ENCODE results near the gene RAB6A.
"Not testable (repeated sequence)": the region's sequence is repeated elsewhere in the genome, so short reads cannot be mapped to it uniquely, and the experiment has no call there.

The RAB6A gene

GRCh38 chr11:73716153-73717056 is 44.5 kb downstream of the RAB6A start:
- no peaks in the 10 kb centered on the region for H3K27me3 Mint-ChIP-seq
- peaks cover 8% of the 10 kb centered on the region for H3K36me3 Mint-ChIP-seq
- H3K4me1 Mint-ChIP-seq (ENCODE audit: low read depth), result peaks cover 5% of the 10 kb centered on the region
- H3K4me3 Mint-ChIP-seq, result no peak overlapping the region
- no peak overlapping the region for H3K27ac Mint-ChIP-seq
- H3K9me3 Mint-ChIP-seq (ENCODE audit: low read depth), result no peaks in the 10 kb centered on the region

GRCh38 chr11:73715541-73715940 is 45.3 kb downstream of the RAB6A start:
- no peaks in the 10 kb centered on the region for H3K9me3 Mint-ChIP-seq (ENCODE audit: low read depth)
- peaks cover 5% of the 10 kb centered on the region for H3K36me3 Mint-ChIP-seq
- H3K4me1 Mint-ChIP-seq (ENCODE audit: low read depth), result peaks cover 5% of the 10 kb centered on the region
- no peaks in the 10 kb centered on the region for H3K27me3 Mint-ChIP-seq
- H3K4me3 Mint-ChIP-seq, result no peak overlapping the region
- no peak overlapping the region for H3K27ac Mint-ChIP-seq

GRCh38 chr11:73710964-73711363 is 49.9 kb downstream of the RAB6A start:
- H3K4me1 Mint-ChIP-seq (ENCODE audit: low read depth), result peaks cover under 1% of the 10 kb centered on the region
- H3K4me3 Mint-ChIP-seq, result no peak overlapping the region
- no peaks in the 10 kb centered on the region for H3K27me3 Mint-ChIP-seq
- H3K36me3 Mint-ChIP-seq, result peaks cover 3% of the 10 kb centered on the region
- no peaks in the 10 kb centered on the region for H3K9me3 Mint-ChIP-seq (ENCODE audit: low read depth)
- no peak overlapping the region for H3K27ac Mint-ChIP-seq

GRCh38 chr11:73705053-73705452 is 55.8 kb downstream of the RAB6A start:
- Mint-ChIP-seq H3K36me3 (peaks cover 6% of the 10 kb centered on the region), H3K9me3 (ENCODE audit: low read depth) (no peaks in the 10 kb centered on the region), H3K27ac (no peak overlapping the region), H3K4me1 (ENCODE audit: low read depth) (no peaks in the 10 kb centered on the region), H3K4me3 (no peak overlapping the region), H3K27me3 (no peaks in the 10 kb centered on the region)

- no peaks in the 10 kb centered on the region for H3K27me3 Mint-ChIP-seq
- H3K4me1 Mint-ChIP-seq (ENCODE audit: low read depth), result no peaks in the 10 kb centered on the region
- H3K27ac Mint-ChIP-seq, result no peak overlapping the region
- no peaks in the 10 kb centered on the region for H3K36me3 Mint-ChIP-seq
- no peaks in the 10 kb centered on the region for H3K9me3 Mint-ChIP-seq (ENCODE audit: low read depth)
- no peak overlapping the region for H3K4me3 Mint-ChIP-seq
Observed at GRCh38 chr11:73693899-73694525, 66.9 kb downstream of the RAB6A start.

GRCh38 chr11:73680687-73681086 is 80.2 kb downstream of the RAB6A start:
- H3K36me3 Mint-ChIP-seq, result peaks cover 9% of the 10 kb centered on the region
- no peak overlapping the region for H3K27ac Mint-ChIP-seq
- H3K4me1 Mint-ChIP-seq (ENCODE audit: low read depth), result no peaks in the 10 kb centered on the region
- no peak overlapping the region for H3K4me3 Mint-ChIP-seq
- no peaks in the 10 kb centered on the region for H3K27me3 Mint-ChIP-seq
- no peaks in the 10 kb centered on the region for H3K9me3 Mint-ChIP-seq (ENCODE audit: low read depth)

GRCh38 chr11:73676552-73676951 is 84.3 kb downstream of the RAB6A start:
- H3K9me3 Mint-ChIP-seq (ENCODE audit: low read depth); H3K4me3 Mint-ChIP-seq; H3K27ac Mint-ChIP-seq; H3K4me1 Mint-ChIP-seq (ENCODE audit: low read depth); H3K27me3 Mint-ChIP-seq: not testable (repeated sequence)
- peaks cover 10% of the 10 kb centered on the region for H3K36me3 Mint-ChIP-seq

GRCh38 chr11:73671701-73672100 is 89.2 kb downstream of the RAB6A start:
- no peaks in the 10 kb centered on the region for H3K27me3 Mint-ChIP-seq
- H3K9me3 Mint-ChIP-seq (ENCODE audit: low read depth), result no peaks in the 10 kb centered on the region
- H3K4me1 Mint-ChIP-seq (ENCODE audit: low read depth), result no peaks in the 10 kb centered on the region

GRCh38 chr11:73670808-73671207 is 90.1 kb downstream of the RAB6A start:
- H3K4me1 Mint-ChIP-seq (ENCODE audit: low read depth), result no peaks in the 10 kb centered on the region
- H3K9me3 Mint-ChIP-seq (ENCODE audit: low read depth), result no peaks in the 10 kb centered on the region
- H3K27me3 Mint-ChIP-seq, result no peaks in the 10 kb centered on the region
- H3K36me3 Mint-ChIP-seq, result peaks cover 4% of the 10 kb centered on the region
- H3K4me3 Mint-ChIP-seq, result no peak overlapping the region
- H3K27ac Mint-ChIP-seq, result no peak overlapping the region

More at GRCh38 chr11:73671701-73672100, 89.2 kb downstream of the RAB6A start:
- Mint-ChIP-seq H3K27ac (no peak overlapping the region), H3K36me3 (peaks cover 4% of the 10 kb centered on the region), H3K4me3 (no peak overlapping the region)

- no peaks in the 10 kb centered on the region for H3K27me3 Mint-ChIP-seq
- no peak overlapping the region for H3K27ac Mint-ChIP-seq
- no peaks in the 10 kb centered on the region for H3K36me3 Mint-ChIP-seq
- no peaks in the 10 kb centered on the region for H3K9me3 Mint-ChIP-seq (ENCODE audit: low read depth)
- H3K4me1 Mint-ChIP-seq (ENCODE audit: low read depth), result peaks cover 6% of the 10 kb centered on the region
- no peak overlapping the region for H3K4me3 Mint-ChIP-seq
Observed at GRCh38 chr11:73667891-73668290, 93.0 kb downstream of the RAB6A start.

GRCh38 chr11:73664877-73665276 is 96.0 kb downstream of the RAB6A start:
- Mint-ChIP-seq H3K27ac (no peak overlapping the region), H3K27me3 (no peaks in the 10 kb centered on the region), H3K4me3 (no peak overlapping the region), H3K36me3 (no peaks in the 10 kb centered on the region), H3K4me1 (ENCODE audit: low read depth) (peaks cover 12% of the 10 kb centered on the region), H3K9me3 (ENCODE audit: low read depth) (no peaks in the 10 kb centered on the region)

GRCh38 chr11:73663604-73664495 is 97.0 kb downstream of the RAB6A start:
- Mint-ChIP-seq H3K9me3 (ENCODE audit: low read depth) (no peaks in the 10 kb centered on the region), H3K27ac (no peak overlapping the region), H3K4me3 (no peak overlapping the region), H3K27me3 (no peaks in the 10 kb centered on the region), H3K36me3 (no peaks in the 10 kb centered on the region), H3K4me1 (ENCODE audit: low read depth) (peaks cover 12% of the 10 kb centered on the region)

GRCh38 chr11:73662445-73663157 is 98.3 kb downstream of the RAB6A start:
- Mint-ChIP-seq H3K9me3 (ENCODE audit: low read depth) (no peaks in the 10 kb centered on the region), H3K36me3 (no peaks in the 10 kb centered on the region), H3K4me3 (no peak overlapping the region), H3K4me1 (ENCODE audit: low read depth) (peaks cover 12% of the 10 kb centered on the region), H3K27ac (no peak overlapping the region), H3K27me3 (no peaks in the 10 kb centered on the region)

GRCh38 chr11:73661035-73661628 is 99.7 kb downstream of the RAB6A start:
- Mint-ChIP-seq H3K36me3 (no peaks in the 10 kb centered on the region), H3K27me3 (no peaks in the 10 kb centered on the region), H3K4me1 (ENCODE audit: low read depth) (peaks cover 12% of the 10 kb centered on the region), H3K4me3 (peak overlapping the region; percentile 20), H3K27ac (no peak overlapping the region), H3K9me3 (ENCODE audit: low read depth) (no peaks in the 10 kb centered on the region)

Measured in activated naive CD8-positive, alpha-beta T cell (primary cell).